GM12892 (cell line): ENCODE measurements around the gene AZU1.

Source experiments
- POLR2A ChIP-seq: IDR thresholded peaks from 2 replicates; pipeline ENCODE4 v1.6.1; 2011; ENCODE audit warnings: low read depth, low read length, control low read depth
- POLR2AphosphoS5 ChIP-seq: IDR thresholded peaks from 2 replicates; pipeline ENCODE4 v1.6.1; 2011; ENCODE audit warnings: low read depth, low read length, control low read depth

DNA sequence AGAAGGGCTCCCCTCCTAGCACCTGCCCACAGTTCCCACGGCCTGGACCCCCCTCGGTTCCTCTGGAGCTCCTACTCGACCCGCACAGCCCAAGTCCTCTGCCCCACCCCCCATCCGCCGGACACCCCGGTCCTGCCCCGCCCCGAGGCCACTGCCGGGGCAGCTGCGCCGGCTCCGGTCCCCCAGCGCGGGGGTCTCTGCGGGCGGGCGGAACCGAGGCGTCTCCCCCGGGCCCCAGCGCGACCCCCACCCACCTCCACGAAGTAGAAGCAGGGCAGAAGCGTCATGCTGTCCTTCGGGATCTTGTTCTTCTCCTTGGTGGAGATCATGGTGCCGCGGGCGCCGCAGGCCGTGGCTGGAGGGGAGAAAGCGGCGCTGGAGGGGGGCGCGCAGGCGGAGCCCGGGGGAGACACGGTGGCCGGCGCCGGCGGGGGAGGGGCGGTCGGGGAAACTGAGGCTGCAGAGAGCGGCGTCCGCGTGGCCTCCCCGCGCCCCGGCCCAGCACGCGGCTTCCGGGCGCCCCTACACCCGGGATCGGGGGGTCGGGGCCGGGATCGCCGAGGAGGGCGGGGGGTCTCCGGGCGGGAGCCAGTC, 6.3 kb upstream of the AZU1 start:
- no peak for TF ChIP-seq POLR2A
- no peak for TF ChIP-seq POLR2AphosphoS5
